Activated T-cell treated with anti-CD3 and anti-CD28 coated beads for 4 hours (primary cell): ENCODE results near the gene SCAP.
"Not testable (repeated sequence)": the region's sequence is repeated elsewhere in the genome, so short reads cannot be mapped to it uniquely, and the experiment has no call there.

Source experiments
- DNase-seq: peaks from one replicate; pipeline ENCODE4 v3.0.0-alpha.2; 2020

SCAP gene

DNA sequence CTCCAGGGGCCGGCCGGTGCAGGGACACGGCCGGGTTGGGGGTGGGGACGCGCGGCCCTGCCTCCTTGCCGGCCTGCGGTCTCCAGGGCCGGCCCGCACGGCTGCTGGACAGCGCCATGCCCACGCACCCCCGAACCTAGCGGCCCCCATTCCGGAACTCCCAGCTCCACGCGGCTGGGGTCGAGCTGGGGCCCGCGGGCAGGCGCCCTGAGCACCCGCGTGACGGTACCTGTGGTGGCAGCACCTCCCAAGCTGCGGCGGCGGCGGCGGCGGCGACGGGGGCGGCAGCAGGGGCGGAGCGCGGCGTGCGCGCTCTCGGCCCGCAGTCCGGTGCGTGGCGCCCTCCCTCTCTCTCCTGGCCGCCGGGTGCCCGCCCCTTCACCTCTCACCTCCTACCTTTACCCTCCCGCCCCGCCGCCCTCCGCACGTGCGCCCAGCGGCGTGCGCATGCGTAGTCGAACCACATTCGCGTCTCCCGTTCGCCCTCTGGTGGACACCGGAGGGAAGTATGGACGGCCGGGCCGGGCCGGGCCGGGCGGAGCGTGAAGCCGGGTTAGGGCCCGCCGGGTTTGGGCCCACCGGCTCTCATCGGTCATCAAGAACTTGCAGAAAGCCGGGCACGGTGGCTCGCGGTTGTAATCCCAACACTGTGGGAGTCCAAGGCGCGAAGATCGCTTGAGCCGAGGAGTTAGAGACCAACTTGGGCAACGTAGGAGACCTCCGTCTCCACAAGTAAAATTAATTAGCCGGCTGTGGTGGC is at the start of gene SCAP:
TSS of gene SCAP (minus strand) at position 372 of the 760 bp plus-strand sequence. CDS start 32,948 bp downstream, outside the sequence.
- peak; percentile 97 for DNase-seq

- no peak for DNase-seq
These were observed 47.8 kb upstream of the SCAP start for GRCh38 chr3:47523310-47524073.

GRCh38 chr3:47522082-47522987 is 46.6 kb upstream of the SCAP start:
- DNase-seq, result peak; percentile 53

DNA sequence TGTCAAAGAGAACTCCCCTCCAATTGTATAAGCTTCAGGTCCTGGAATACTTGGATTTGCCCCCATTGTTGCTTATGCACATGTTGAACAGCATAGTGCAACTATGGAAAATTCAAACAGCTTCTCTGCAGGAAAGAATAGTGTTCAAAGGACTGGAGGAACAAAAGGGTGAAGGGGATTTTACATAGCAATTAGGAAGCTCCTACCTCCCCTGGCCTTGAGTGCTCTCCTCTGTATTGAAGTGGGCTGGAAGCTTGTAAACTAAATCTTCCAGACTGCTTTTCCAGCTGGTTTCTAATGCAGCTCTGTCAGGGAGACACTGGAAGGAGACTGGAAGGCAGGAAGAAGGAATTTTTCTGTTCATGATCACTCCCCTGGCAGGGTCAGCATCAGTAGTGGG is 45.0 kb upstream of the SCAP start:
- DNase-seq, result no peak

GRCh38 chr3:47517937-47518336 is 42.2 kb upstream of the SCAP start:
- DNase-seq, result no peak

DNA sequence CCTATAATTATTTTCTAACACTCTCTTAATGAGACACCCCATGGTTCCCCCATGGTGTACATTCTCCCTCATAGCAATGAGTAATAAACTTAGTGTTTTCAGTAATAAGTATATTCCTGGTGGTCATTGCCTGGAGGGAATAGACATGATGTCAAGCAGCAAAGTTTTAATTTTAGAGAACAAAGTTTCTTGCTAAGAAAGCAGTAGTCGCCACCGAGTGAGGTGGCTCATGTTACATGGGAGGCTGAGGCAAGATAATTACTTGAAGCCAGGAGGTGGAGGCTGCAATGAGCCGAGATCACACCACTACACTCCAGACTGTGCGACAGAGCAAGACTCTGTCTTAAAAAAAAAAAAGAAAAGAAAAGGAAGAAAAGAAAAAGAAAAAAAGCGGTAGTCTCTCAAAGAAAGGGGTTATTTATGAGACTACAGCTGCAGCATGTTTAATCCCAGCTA is 40.2 kb upstream of the SCAP start:
- no peak for DNase-seq

GRCh38 chr3:47515100-47515499 is 39.4 kb upstream of the SCAP start:
- DNase-seq, result no peak

DNA sequence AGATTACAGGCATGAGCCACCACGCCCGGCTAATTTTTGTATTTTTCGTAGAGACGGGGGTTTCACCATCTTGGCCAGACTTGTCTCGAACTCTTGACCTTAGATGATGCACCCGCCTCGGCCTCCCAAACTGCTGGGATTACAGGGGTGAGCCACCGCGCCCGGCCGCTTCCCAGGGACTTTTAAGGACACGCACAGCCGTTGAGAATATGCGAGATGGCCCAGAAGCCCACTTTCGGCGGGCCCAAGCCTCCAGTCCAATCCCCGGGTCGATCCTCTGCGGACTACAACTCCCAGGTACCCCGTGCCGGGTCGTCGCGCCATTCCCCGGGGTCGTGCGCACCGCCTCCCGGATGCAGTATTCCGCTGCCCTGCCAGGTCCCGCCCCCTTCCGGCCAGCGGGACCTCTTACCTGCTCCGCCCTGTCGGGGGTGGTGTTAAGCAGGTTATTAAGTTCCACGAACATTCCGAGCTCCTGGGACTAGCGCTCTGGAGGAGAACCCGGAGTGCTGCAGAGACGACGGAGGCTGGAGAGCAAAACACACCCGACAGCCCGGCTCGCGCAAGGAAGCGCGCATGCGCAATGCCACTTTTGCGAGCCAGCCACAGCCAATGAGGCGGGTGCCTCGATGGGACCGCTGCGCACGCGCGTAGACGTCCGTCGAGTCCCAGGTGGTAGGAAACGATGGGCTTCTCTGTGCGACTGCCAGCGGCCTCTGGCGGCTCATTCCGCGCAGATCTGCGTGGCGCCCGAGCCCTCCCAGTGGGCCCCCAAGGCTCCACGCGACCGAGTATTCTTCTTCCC is 37.6 kb upstream of the SCAP start, which contains the start of gene ELP6:
TSS of gene ELP6 (minus strand) at position 588 of the 805 bp plus-strand sequence. CDS start at position 466, 122 bp downstream.
- DNase-seq, result peak; percentile 93

DNA sequence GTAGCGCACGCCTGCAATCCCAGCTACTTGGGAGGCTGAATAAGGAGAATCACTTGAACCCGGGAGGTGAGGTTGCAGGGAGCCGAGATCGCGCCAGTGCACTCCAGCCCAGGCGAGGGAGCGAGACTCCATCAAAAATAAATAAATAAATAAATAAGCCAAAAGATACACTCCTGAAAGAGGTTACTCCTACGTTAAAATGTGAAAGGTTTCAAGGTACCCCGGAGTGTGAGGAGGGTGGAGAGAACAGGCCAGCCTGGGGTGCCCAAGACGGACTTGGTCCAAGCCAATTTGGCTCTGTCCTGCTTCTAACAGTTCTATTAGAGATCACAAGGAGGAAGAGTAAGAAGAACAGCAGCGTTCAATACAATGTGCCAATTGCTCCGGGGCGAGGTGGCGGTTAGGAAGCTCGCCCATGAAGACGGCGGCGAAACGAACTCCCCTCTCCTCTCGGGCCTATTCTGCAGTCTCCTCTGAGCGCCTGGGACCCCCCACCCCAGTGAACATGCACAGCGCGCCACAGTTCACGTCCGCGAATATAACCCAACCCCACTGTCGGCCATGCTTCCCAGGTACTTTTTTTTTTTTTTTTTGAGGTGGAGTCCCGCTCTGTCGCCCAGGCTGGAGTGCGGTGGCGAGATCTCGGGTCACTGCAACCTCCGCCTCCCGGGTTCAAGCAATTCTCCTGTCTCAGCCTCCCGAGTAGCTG is 36.8 kb upstream of the SCAP start:
- DNase-seq, result peak; percentile 7

GRCh38 chr3:47505267-47505666 is 29.5 kb upstream of the SCAP start:
- not testable (repeated sequence) for DNase-seq

DNA sequence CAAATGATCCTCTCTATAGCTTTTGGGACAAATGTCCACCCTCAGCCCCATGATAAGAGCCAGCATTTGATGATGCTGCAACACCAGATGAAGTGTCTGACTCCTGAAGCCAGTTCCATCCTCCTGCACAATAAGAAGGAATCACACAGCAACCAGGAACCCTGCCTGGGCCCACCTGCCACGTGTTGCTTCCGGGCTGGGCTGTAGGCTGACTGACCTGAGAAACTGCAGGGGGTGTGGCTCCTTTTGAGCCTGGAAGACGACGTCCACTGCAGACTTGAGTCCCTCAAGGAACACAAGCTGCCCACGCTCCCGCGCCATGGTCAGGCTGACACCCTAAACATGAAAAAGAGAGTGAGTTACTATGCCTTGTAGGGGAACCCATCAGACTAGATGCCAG is 28.4 kb upstream of the SCAP start:
- DNase-seq, result no peak

DNA sequence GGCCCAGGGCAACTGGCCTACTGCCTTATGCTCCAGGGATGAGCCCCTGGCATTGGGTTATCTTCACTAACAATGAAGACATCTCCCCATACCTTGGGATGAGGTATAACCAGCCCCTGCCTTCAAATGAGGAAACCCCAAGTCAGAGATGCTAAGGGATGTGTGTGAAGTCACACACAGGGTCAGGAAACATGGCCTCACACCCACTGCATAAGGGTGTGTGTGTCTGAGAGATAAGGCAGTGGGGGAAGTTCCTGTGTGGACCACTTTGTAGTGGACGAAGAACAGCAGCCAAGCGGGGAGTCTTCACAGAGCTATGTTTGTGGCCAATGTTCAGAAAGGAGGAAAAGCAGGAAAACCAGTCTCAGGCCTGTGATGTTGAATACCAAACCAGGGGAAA is 27.3 kb upstream of the SCAP start:
- no peak for DNase-seq

DNA sequence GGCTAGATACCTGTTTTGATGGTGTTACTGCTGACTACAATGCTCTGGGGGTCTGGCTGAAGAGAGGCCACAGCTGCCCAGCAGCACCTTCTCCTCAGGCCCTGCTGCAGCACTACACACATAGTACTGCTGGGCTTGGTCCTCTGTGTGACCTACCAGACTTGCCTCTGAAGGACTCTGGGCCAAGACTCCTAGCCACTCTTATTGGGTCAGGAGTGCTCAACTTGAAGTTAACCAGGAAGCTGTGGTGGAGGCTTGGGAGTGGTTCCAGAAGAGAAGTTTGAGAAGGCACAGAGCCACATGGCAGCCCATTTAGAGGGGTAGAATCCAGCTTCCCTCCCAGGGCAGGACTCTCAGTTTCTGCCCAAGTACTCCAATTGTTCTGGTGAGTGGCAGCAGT is 21.2 kb upstream of the SCAP start:
- DNase-seq, result no peak

DNA sequence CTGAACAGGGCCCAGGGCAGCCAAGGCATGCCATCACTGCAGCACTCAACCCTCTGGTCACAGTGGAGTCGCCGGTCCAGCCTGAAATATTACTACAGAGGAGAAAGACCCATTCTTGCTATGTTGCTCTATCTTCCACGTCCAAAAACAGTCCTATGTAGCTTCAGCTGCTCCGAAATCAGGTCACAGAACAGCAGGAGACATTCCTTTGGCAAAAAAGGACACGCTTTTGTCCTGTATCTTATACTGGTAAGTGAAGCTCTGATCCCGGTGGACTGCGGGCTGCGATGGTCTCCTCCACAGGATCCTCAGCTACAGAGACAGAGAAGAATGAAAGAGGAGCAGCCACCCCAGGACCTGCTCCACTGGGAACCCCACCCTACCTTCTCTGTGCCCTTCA is 20.1 kb upstream of the SCAP start:
- no peak for DNase-seq

- DNase-seq, result no peak
These were observed 19.4 kb upstream of the SCAP start for GRCh38 chr3:47495111-47495510.

- no peak for DNase-seq
These were observed 16.0 kb upstream of the SCAP start for GRCh38 chr3:47491777-47492176.

DNA sequence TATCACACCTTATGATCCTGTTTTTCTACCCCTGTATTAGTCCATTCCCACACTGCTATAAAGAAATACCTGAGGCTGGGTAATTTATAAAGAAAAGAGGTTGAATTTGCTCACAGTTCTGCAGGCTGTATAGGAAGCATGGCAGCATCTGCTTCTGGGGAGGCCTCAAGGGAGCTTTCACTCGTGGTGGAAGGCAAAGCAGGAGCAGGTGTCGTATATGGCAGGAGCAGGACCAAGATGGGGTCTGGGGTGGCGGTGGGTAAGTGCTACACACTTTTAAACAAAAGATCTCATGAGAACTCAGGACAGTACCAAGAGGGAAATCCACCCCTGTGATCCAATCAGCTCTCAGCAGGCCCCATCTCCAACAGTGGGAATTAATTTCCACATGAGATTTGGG is 15.4 kb upstream of the SCAP start:
- DNase-seq, result no peak

- no peak for DNase-seq
These were observed 11.5 kb upstream of the SCAP start for GRCh38 chr3:47487265-47487664.

GRCh38 chr3:47485812-47486211 is 10.1 kb upstream of the SCAP start:
- no peak for DNase-seq

DNA sequence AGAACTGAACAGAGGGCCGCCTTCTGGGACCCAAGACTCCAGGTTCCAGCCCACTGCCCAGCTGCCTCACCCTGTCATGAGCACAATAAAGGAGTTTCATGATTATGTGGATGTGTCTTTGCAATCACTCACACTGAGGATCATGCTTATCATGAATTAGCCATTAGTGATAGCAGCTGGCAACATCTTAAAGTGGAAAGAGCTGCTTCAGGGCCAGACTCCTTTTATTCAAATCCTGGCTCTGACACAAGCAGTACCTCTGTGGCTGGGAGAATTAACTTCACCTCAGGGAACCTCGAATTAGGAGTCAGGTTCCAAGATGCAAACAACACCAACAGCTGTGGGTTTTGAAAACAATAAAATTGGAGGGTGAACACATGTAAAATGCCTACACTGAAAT is 6.6 kb upstream of the SCAP start:
- DNase-seq, result no peak

DNA sequence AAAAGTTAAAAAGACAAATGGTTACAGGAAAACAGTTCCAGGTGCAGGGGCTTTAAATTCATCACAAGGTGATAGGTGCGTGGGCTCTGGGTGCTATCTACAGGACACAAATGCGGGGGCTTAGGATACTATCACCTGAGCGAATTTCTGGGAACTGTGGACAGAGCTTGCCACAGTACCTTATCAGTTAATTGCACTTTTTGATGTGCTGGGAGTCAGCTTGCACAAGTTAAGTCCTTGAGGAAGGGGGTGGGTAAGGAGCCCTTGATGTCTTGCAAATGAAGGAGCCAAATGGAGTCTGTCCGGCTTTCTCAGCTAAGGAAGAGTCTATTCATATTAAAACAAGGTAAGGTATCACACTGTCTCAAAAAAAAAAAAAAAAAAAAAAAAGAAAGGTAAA is 6.0 kb upstream of the SCAP start:
- DNase-seq, result not testable (repeated sequence)
